Neural progenitor cell (in vitro differentiated cells): ENCODE data around the gene SLC11A1.

Experiments used
- EZH2 ChIP-seq: fragments of 200-600 bp; sonication (generic); IDR thresholded peaks from 2 replicates; pipeline ENCODE4 v1.6.1; 2017; ENCODE audit warnings: antibody characterized with exemption, mild to moderate bottlenecking, moderate library complexity
- TF ChIP-seq, protein P1 (sequence below): fragments of 200-600 bp; sonication (generic); IDR thresholded peaks from 2 replicates; pipeline ENCODE4 v1.5.1; 2017; ENCODE audit warnings: antibody characterized with exemption, mild to moderate bottlenecking

DNA sequence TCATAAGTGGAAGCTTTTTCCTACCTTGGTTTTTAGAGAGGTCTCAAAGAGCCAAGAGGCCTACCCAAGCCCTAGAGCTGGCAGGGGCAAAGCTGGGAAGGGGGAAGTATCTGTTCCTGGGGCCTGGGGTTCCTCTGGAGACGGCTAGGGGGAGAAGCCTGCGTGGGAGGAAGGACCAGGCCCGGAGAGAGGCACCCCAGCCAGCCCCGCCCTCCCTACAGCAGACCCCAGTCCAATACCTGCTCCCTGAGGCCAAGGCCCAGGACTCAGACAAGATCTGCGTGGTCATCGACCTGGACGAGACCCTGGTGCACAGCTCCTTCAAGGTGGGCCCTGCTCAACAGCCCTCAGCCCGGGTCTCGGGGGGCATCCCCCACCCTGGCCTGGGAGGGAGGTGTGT is 19.8 kb downstream of the SLC11A1 start:
- TF ChIP-seq, protein P1, sequence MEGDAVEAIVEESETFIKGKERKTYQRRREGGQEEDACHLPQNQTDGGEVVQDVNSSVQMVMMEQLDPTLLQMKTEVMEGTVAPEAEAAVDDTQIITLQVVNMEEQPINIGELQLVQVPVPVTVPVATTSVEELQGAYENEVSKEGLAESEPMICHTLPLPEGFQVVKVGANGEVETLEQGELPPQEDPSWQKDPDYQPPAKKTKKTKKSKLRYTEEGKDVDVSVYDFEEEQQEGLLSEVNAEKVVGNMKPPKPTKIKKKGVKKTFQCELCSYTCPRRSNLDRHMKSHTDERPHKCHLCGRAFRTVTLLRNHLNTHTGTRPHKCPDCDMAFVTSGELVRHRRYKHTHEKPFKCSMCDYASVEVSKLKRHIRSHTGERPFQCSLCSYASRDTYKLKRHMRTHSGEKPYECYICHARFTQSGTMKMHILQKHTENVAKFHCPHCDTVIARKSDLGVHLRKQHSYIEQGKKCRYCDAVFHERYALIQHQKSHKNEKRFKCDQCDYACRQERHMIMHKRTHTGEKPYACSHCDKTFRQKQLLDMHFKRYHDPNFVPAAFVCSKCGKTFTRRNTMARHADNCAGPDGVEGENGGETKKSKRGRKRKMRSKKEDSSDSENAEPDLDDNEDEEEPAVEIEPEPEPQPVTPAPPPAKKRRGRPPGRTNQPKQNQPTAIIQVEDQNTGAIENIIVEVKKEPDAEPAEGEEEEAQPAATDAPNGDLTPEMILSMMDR, result no peak
- TF ChIP-seq EZH2, result no peak
